ENCODE results near the gene MOB3B. TPM values are rescaled to one million over a fixed set of nuclear protein-coding genes. Genes with fewer than 3 reads are reported as not detected.

Gene MOB3B
- total RNA-seq = under 1 TPM; 0.29 to 0.70 TPM

- no peak within 1 kb of the TSS for H3K27ac Mint-ChIP-seq
- DNase-seq (peak; percentile 77), ATAC-seq (peak; percentile 91)
- no peaks in the 10 kb centered on the region for H3K36me3 Mint-ChIP-seq
- peak within 1 kb of the TSS; percentile 81 for H3K4me3 Mint-ChIP-seq
- CTCF ChIA-PET = interaction anchor here (0.7 to 8.6 kb wide), 23 partner anchors 10 to 201 kb away, joined by 3 to 92 read pairs (median 4); no protein-coding TSS in a partner anchor
- no peaks in the 10 kb centered on the region for H3K9me3 Mint-ChIP-seq (ENCODE audit: low read depth)
- H3K4me1 Mint-ChIP-seq = peaks cover 7% of the 10 kb centered on the region
- H3K27me3 Mint-ChIP-seq = peaks cover 46% of the 10 kb centered on the region
Measured at GRCh38 chr9:27529316-27530278, at the start of gene MOB3B. Gene MOB3B (minus strand): TSS chr9:27529814. CDS start chr9:27455550, 74,264 bp downstream.

DNA sequence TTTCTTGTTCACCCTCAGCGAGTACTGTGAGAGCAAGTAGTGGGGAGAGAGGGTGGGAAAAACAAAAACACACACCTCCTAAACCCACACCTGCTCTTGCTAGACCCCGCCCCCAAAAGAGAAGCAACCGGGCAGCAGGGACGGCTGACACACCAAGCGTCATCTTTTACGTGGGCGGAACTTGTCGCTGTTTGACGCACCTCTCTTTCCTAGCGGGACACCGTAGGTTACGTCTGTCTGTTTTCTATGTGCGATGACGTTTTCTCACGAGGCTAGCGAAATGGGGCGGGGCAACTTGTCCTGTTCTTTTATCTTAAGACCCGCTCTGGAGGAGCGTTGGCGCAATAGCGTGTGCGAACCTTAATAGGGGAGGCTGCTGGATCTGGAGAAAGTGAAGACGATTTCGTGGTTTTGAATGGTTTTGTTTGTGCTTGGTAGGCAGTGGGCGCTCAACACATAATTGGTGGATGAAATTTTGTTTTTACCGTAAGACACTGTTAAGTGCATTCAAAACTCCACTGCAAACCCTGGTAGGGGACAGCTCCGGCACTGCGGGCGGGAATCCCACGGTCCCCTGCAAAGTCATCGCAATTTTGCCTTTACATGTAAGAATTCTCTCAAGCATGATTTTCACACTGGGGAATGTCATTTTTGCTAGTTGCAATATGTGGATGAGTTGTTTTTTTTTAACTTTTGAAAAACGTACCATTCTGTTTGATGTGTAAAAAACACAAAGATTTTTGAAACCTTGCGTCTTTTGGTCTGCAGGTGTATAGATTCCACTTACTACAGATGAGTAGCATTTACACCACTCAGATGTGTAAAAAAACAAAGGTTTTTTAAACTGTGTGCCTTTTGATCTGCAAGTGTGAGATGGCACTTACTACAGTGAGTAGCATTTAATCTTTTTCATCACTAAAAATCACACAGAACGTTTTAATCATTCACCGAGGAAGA is 44.3 kb upstream of the MOB3B start:
- DNase-seq (peak; percentile 99), ATAC-seq (peak; percentile 89)
- H3K4me1 Mint-ChIP-seq = peaks cover 22% of the 10 kb centered on the region
- no peaks in the 10 kb centered on the region for H3K9me3 Mint-ChIP-seq (ENCODE audit: low read depth)
- CTCF ChIA-PET = interaction anchor here (0.8 to 1.7 kb wide), 3 partner anchors 13 to 27 kb away, joined by 3 to 4 read pairs (median 4); no protein-coding TSS in a partner anchor
- no peaks in the 10 kb centered on the region for H3K36me3 Mint-ChIP-seq
- peak overlapping the region; percentile 88 for H3K4me3 Mint-ChIP-seq
- peaks cover 3% of the 10 kb centered on the region for H3K27me3 Mint-ChIP-seq
- H3K27ac Mint-ChIP-seq = peak overlapping the region; percentile 97

- peaks cover 22% of the 10 kb centered on the region for H3K4me1 Mint-ChIP-seq
- ATAC-seq (peak; percentile 77), DNase-seq (peak; percentile 86)
- H3K4me3 Mint-ChIP-seq = peak within 1 kb of the TSS; percentile 88
- CTCF ChIA-PET = interaction anchor here (0.8 to 1.7 kb wide), 2 partner anchors 12 to 26 kb away, joined by 3 to 4 read pairs; no protein-coding TSS in a partner anchor
- peaks cover 3% of the 10 kb centered on the region for H3K27me3 Mint-ChIP-seq
- no peaks in the 10 kb centered on the region for H3K36me3 Mint-ChIP-seq
- H3K9me3 Mint-ChIP-seq (ENCODE audit: low read depth) = no peaks in the 10 kb centered on the region
- peak within 1 kb of the TSS; percentile 97 for H3K27ac Mint-ChIP-seq
Measured at GRCh38 chr9:27572918-27573633, 43.5 kb upstream of the MOB3B start, which contains the start of gene C9orf72. Gene C9orf72 (minus strand): TSS chr9:27573481. CDS start chr9:27567120, 6,361 bp downstream.

DNA sequence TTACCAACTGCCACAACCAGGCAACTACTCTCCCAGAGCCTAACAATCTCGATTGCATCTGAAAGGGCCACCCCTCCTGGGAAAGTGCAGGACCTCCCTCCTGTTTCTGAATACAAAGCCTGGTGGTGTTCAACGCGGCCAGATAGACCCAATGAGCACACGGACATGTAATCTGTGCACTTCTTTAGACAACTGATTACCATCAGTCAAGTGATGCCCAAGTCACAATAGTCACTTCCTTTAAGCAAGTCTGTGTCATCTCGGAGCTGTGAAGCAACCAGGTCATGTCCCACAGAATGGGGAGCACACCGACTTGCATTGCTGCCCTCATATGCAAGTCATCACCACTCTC is 42.9 kb upstream of the MOB3B start:
- CTCF ChIA-PET = interaction anchor here (1.7 kb wide), 1 partner anchor 12 kb away, joined by 4 read pairs; no protein-coding TSS in a partner anchor
- peaks cover 22% of the 10 kb centered on the region for H3K4me1 Mint-ChIP-seq
- H3K9me3 Mint-ChIP-seq (ENCODE audit: low read depth) = no peaks in the 10 kb centered on the region
- peak overlapping the region; percentile 88 for H3K4me3 Mint-ChIP-seq
- no peaks in the 10 kb centered on the region for H3K36me3 Mint-ChIP-seq
- peak overlapping the region; percentile 92 for H3K27ac Mint-ChIP-seq
- peaks cover 3% of the 10 kb centered on the region for H3K27me3 Mint-ChIP-seq
- peak; percentile 78 for DNase-seq
- peak; percentile 40 for ATAC-seq

DNA sequence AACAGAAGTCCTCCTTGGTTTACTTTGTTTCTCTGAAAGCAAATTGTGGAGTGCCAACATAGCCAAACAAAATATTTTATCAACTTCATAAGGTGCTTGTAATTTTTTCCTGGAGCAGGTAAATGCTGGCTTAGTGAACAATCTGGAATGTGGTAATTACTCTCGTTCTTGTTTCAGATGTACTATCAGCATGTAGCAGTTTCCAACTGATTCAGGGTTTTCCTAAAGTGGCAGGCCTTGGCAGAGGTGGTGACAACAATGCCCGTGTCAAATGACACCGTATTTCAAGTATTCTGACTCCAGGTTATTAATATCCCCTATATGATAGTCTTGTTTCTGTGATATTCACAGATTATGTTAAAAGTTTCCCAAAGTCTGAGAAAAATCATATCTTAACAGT is 42.4 kb upstream of the MOB3B start:
- H3K27ac Mint-ChIP-seq = peak overlapping the region; percentile 92
- peaks cover 3% of the 10 kb centered on the region for H3K27me3 Mint-ChIP-seq
- DNase-seq (no peak), ATAC-seq (no peak)
- CTCF ChIA-PET = no interaction called here
- H3K36me3 Mint-ChIP-seq = no peaks in the 10 kb centered on the region
- peaks cover 22% of the 10 kb centered on the region for H3K4me1 Mint-ChIP-seq
- peak overlapping the region; percentile 88 for H3K4me3 Mint-ChIP-seq
- H3K9me3 Mint-ChIP-seq (ENCODE audit: low read depth) = no peaks in the 10 kb centered on the region

DNA sequence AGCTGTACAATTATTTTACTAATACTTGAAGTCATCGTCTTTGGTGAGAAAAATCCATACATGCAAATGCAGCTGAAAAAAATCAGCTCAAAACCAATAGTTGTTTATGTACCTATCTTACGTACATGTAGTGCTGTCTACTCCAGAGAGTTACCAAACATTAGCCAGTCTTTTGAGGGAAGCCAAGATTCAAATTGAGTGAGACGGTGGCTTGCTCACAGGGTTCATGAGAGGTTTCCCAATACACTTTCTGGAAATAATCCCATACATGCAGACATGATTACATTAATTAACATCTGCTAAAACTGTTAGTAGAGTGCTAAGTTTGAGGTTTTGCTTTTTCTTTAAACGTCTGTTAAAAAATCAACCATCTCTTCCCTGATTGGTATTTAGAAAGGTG is 41.4 kb upstream of the MOB3B start:
- CTCF ChIA-PET = no interaction called here
- DNase-seq (no peak), ATAC-seq (no peak)
- Mint-ChIP-seq H3K4me3 (no peak overlapping the region), H3K27ac (no peak overlapping the region), H3K36me3 (peaks cover 6% of the 10 kb centered on the region), H3K4me1 (peaks cover 22% of the 10 kb centered on the region), H3K27me3 (peaks cover 3% of the 10 kb centered on the region), H3K9me3 (ENCODE audit: low read depth) (no peaks in the 10 kb centered on the region)

DNA sequence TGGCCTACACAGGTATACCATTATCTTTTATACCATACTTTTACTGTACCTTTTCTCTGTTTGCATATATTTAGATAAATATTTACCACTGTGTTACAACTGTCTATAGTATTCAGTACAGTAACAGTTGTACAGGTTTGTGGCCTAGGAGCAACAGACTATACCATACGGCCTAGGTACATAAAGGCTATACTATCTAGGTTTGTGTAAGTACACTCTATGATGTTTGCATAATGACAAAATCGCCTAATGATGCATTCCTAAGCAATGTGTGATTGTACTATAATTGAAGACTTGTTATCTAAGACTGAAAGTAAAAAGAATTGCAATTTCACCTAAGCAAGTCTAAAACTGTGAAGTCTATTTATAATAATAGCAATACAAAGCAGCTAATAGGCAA is 39.8 kb upstream of the MOB3B start:
- no peaks in the 10 kb centered on the region for H3K9me3 Mint-ChIP-seq (ENCODE audit: low read depth)
- no peak overlapping the region for H3K4me3 Mint-ChIP-seq
- no peaks in the 10 kb centered on the region for H3K27me3 Mint-ChIP-seq
- peaks cover 21% of the 10 kb centered on the region for H3K4me1 Mint-ChIP-seq
- DNase-seq (no peak), ATAC-seq (no peak)
- CTCF ChIA-PET = interaction anchor here (1.8 kb wide), 1 partner anchor 40 kb away, joined by 5 read pairs; the partner anchor contains the start of gene MOB3B
- H3K27ac Mint-ChIP-seq = no peak overlapping the region
- peaks cover 8% of the 10 kb centered on the region for H3K36me3 Mint-ChIP-seq

- H3K9me3 Mint-ChIP-seq (ENCODE audit: low read depth) = no peaks in the 10 kb centered on the region
- H3K27me3 Mint-ChIP-seq = no peaks in the 10 kb centered on the region
- CTCF ChIA-PET = interaction anchor here (1.0 kb wide), 1 partner anchor 37 kb away, joined by 3 read pairs; the partner anchor contains the start of gene MOB3B
- H3K36me3 Mint-ChIP-seq = peaks cover 13% of the 10 kb centered on the region
- no peak overlapping the region for H3K4me3 Mint-ChIP-seq
- peaks cover 7% of the 10 kb centered on the region for H3K4me1 Mint-ChIP-seq
- DNase-seq (no peak), ATAC-seq (no peak)
- no peak overlapping the region for H3K27ac Mint-ChIP-seq
Measured at GRCh38 chr9:27566118-27566517, 36.5 kb upstream of the MOB3B start.

DNA sequence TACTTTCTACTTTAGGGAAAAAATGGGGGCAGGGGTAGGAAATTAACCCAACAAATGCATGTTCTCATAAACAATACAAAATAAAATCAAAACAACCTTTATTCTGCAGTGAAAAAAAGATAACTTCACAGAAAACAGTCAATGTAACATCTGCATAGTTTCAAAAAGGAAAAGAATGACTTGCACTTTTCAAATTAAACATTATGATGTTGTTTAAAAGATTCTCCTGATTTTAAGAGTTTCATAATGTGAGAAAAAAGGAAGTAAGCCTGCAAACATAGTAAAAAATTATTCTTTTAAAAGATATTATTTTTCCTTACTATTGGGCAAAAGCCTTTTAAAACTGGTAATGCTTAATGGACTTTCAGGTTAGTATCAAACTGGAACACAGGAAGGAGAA is 36.1 kb upstream of the MOB3B start:
- H3K4me1 Mint-ChIP-seq = peaks cover 7% of the 10 kb centered on the region
- H3K9me3 Mint-ChIP-seq (ENCODE audit: low read depth) = no peaks in the 10 kb centered on the region
- DNase-seq (no peak), ATAC-seq (no peak)
- CTCF ChIA-PET = interaction anchor here (1.0 kb wide), 1 partner anchor 36 kb away, joined by 3 read pairs; the partner anchor contains the start of gene MOB3B
- no peaks in the 10 kb centered on the region for H3K27me3 Mint-ChIP-seq
- no peak overlapping the region for H3K27ac Mint-ChIP-seq
- no peak overlapping the region for H3K4me3 Mint-ChIP-seq
- H3K36me3 Mint-ChIP-seq = peaks cover 13% of the 10 kb centered on the region

- DNase-seq (no peak), ATAC-seq (no peak)
- H3K27me3 Mint-ChIP-seq = no peaks in the 10 kb centered on the region
- H3K4me1 Mint-ChIP-seq = peaks cover 7% of the 10 kb centered on the region
- H3K36me3 Mint-ChIP-seq = peaks cover 13% of the 10 kb centered on the region
- no peaks in the 10 kb centered on the region for H3K9me3 Mint-ChIP-seq (ENCODE audit: low read depth)
- H3K4me3 Mint-ChIP-seq = no peak overlapping the region
- CTCF ChIA-PET = no interaction called here
- no peak overlapping the region for H3K27ac Mint-ChIP-seq
Measured at GRCh38 chr9:27564670-27565069, 35.1 kb upstream of the MOB3B start.

DNA sequence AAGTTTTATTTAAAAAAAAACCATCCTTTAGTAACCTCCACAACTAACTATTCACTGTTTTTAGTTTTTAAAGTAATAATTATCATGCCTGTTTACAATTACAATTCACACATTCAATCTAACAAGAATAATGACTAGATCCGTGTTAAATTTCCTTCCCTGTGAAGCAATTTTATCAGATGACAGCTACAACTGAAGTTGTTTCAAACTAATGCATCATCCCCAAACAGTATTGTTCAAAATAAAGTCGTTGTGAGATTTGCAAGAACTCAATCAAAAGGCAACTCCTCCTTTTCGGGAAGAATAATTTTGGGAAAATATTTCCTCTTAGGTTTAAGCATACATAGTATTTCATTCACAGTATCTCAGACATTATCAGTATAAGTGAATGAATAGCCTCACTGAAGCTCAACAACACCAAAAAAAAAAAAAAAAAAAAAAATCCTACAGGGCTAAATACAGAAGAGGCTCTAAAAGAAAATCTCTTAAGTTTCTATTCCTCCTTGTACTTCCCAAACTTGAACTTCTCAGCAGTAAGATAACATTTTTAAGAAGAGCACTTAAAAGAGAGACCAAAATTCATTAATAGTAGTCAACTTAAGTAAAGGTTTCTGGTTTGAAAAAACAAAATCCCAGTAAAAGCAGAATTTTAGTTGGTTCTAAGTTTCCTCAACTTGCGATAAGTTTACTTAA is 34.3 kb upstream of the MOB3B start:
- Mint-ChIP-seq H3K27ac (no peak overlapping the region), H3K4me3 (no peak overlapping the region), H3K36me3 (peaks cover 13% of the 10 kb centered on the region), H3K9me3 (ENCODE audit: low read depth) (no peaks in the 10 kb centered on the region), H3K27me3 (no peaks in the 10 kb centered on the region), H3K4me1 (peaks cover 7% of the 10 kb centered on the region)
- DNase-seq = no peak
- CTCF ChIA-PET = no interaction called here
- ATAC-seq = no peak

DNA sequence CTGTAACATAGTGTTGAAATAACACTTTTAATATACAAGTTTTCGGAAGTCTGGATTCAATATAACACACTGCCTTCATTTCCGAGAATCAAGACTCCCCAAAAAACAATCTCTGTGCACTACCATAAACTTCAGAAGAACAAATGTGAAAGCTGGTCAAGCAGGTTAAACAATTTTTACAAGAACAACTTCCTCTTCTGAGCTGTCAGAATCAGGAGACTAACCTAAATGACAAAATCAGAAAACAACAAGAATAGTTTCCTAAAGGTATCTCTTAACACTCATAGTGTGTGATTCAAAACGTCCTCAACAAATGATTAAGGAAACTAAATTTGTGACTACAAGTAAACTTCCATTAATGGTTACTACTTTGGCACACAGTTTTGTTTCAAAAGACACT is 32.1 kb upstream of the MOB3B start:
- Mint-ChIP-seq H3K4me3 (no peak overlapping the region), H3K36me3 (peaks cover 11% of the 10 kb centered on the region), H3K27ac (no peak overlapping the region), H3K9me3 (ENCODE audit: low read depth) (no peaks in the 10 kb centered on the region), H3K4me1 (peaks cover 9% of the 10 kb centered on the region), H3K27me3 (no peaks in the 10 kb centered on the region)
- no peak for DNase-seq
- CTCF ChIA-PET = interaction anchor here (1.2 to 1.3 kb wide), 2 partner anchors 8 to 12 kb away, joined by 3 to 4 read pairs; partner anchors contain the start of gene C9orf72
- ATAC-seq = no peak

Measured in activated CD8-positive, alpha-beta memory T cell treated with anti-CD3 and anti-CD28 coated beads, Interleukin-2, amount 10 ng/mL, durations not matched to agents 7 days and 5 days (primary cell).